ENCODE results near the gene TNK1. TPM values are rescaled to one million over a fixed set of nuclear protein-coding genes. Genes with fewer than 3 reads are reported as not detected.

The TNK1 gene
- total and polyA plus RNA-seq, 7 experiments from 2014 or later, result 1.5 to 23.4 (median 11.3) TPM

- DNase-seq, result peak in 1 of 9 donors; percentile 19
- peak overlapping the region; percentile 74 to 89 (median 82) for H3K4me3 Mint-ChIP-seq
- H3K27me3 ChIP-seq (ENCODE audit: control insufficient read depth in 2 of 2, insufficient read depth in 2 of 2, low read length in 2 of 2), result peaks cover 0 to 9% of the 10 kb centered on the region in 2 donors
- peak overlapping the region; percentile 94 for H3K27ac ChIP-seq (ENCODE audit: low read depth, low read length)
- H3K9me3 Mint-ChIP-seq, result peaks cover 0 to 1% (median 0%) of the 10 kb centered on the region in 11 donors
- H3K9me3 ChIP-seq (ENCODE audit: control insufficient read depth in 2 of 3, low read length in 3 of 3), result no peaks in the 10 kb centered on the region
- ChIA-PET CTCF (interaction anchor here (0.7 to 2.0 kb wide), 7 partner anchors 10 to 204 kb away, joined by 3 to 6 read pairs (median 4); partner anchors contain the start of genes PLSCR3 and TMEM256), POLR2A (interaction anchor here (0.6 to 2.9 kb wide), 27 partner anchors 8 to 302 kb away, joined by 3 to 21 read pairs (median 5); partner anchors contain the start of genes CD68, CHRNB1, GPS2 and NEURL4)
- H3K4me1 Mint-ChIP-seq, result peaks cover 10 to 23% (median 15%) of the 10 kb centered on the region in 7 donors
- no peak for ATAC-seq
- peaks cover 0 to 7% (median 4%) of the 10 kb centered on the region in 5 donors for H3K36me3 Mint-ChIP-seq
- intact Hi-C loops (cut with micrococcal nuclease), result loop anchor here (1.0 to 5.0 kb wide), 9 partner anchors 10 to 228 kb away; partner anchors contain the start of genes PLSCR3 (in 2 of the 2), TMEM256 (in 2 of the 2), ACAP1 (in 1 of the 2) and FXR2 (in 1 of the 2)
- peak overlapping the region; percentile 73 to 96 (median 94) for H3K27ac Mint-ChIP-seq
- peaks cover 0 to 31% (median 5%) of the 10 kb centered on the region in 3 experiments for H3K36me3 ChIP-seq (ENCODE audit: control insufficient read depth in 2 of 3, insufficient read depth in 3 of 3, low read length in 3 of 3)
- H3K4me1 ChIP-seq (ENCODE audit: control insufficient read depth in 2 of 2, insufficient read depth in 2 of 2, low read length in 2 of 2), result peaks cover 10 to 13% of the 10 kb centered on the region in 2 donors
- peak overlapping the region; percentile 82 for H3K4me3 ChIP-seq (ENCODE audit: low read length)
- H3K27me3 Mint-ChIP-seq, result peaks cover 20 to 31% (median 26%) of the 10 kb centered on the region in 5 donors
Measured at GRCh38 chr17:7384489-7385081, 3.7 kb downstream of the TNK1 start.

GRCh38 chr17:7388856-7389255, 8.0 kb downstream of the TNK1 start:
- intact Hi-C loops (cut with micrococcal nuclease), result no loop called here
- POLR2A ChIA-PET, result interaction anchor here (0.7 to 2.2 kb wide), 6 partner anchors 9 to 239 kb away, joined by 3 to 7 read pairs (median 4); partner anchors contain the start of genes ACAP1, POLR2A and SAT2
- Mint-ChIP-seq H3K27me3 (no peaks in the 10 kb centered on the region), H3K4me3 (no peak overlapping the region), H3K27ac (peak overlapping the region in 2 of 9 donors; percentile 51 to 75), H3K9me3 (no peaks in the 10 kb centered on the region), H3K4me1 (peaks cover 24 to 44% (median 30%) of the 10 kb centered on the region in 7 donors), H3K36me3 (peaks cover 0 to 25% (median 18%) of the 10 kb centered on the region in 5 donors)
- H3K27me3 ChIP-seq (ENCODE audit: control insufficient read depth in 2 of 2, insufficient read depth in 2 of 2, low read length in 2 of 2), result no peaks in the 10 kb centered on the region
- peaks cover 8 to 64% (median 16%) of the 10 kb centered on the region in 3 experiments for H3K36me3 ChIP-seq (ENCODE audit: control insufficient read depth in 2 of 3, insufficient read depth in 3 of 3, low read length in 3 of 3)
- CTCF ChIA-PET, result interaction anchor here (0.7 to 1.0 kb wide), 3 partner anchors 32 to 196 kb away, joined by 3 read pairs; no protein-coding TSS in a partner anchor
- DNase-seq (no peak), ATAC-seq (no peak)
- H3K4me1 ChIP-seq (ENCODE audit: control insufficient read depth in 2 of 2, insufficient read depth in 2 of 2, low read length in 2 of 2), result peaks cover 13 to 32% of the 10 kb centered on the region in 2 donors
- peak overlapping the region; percentile 17 for H3K27ac ChIP-seq (ENCODE audit: low read depth, low read length)
- H3K4me3 ChIP-seq (ENCODE audit: low read length), result no peak overlapping the region
- no peaks in the 10 kb centered on the region for H3K9me3 ChIP-seq (ENCODE audit: control insufficient read depth in 2 of 3, low read length in 3 of 3)

- peak overlapping the region in 1 of 10 donors; percentile 3 for H3K4me3 Mint-ChIP-seq
- H3K36me3 ChIP-seq (ENCODE audit: control insufficient read depth in 2 of 3, insufficient read depth in 3 of 3, low read length in 3 of 3), result peaks cover 8 to 64% (median 16%) of the 10 kb centered on the region in 3 experiments
- ChIA-PET POLR2A (interaction anchor here (0.6 to 5.9 kb wide), 6 partner anchors 13 to 510 kb away, joined by 3 to 38 read pairs (median 5); partner anchors contain the start of genes ACAP1, DVL2, POLR2A and TMEM256), CTCF (no interaction called here)
- peaks cover 0 to 25% (median 19%) of the 10 kb centered on the region in 5 donors for H3K36me3 Mint-ChIP-seq
- H3K27ac ChIP-seq (ENCODE audit: low read depth, low read length), result peak overlapping the region; percentile 12
- peaks cover 7 to 25% of the 10 kb centered on the region in 2 donors for H3K4me1 ChIP-seq (ENCODE audit: control insufficient read depth in 2 of 2, insufficient read depth in 2 of 2, low read length in 2 of 2)
- no peaks in the 10 kb centered on the region for H3K9me3 ChIP-seq (ENCODE audit: control insufficient read depth in 2 of 3, low read length in 3 of 3)
- H3K4me3 ChIP-seq (ENCODE audit: low read length), result no peak overlapping the region
- peaks cover 24 to 43% (median 28%) of the 10 kb centered on the region in 7 donors for H3K4me1 Mint-ChIP-seq
- peak overlapping the region in 3 of 9 donors; percentile 18 to 73 (median 72) for H3K27ac Mint-ChIP-seq
- intact Hi-C loops (cut with micrococcal nuclease), result loop anchor here in 1 of 2 donors (5.0 kb wide), 1 partner anchor 67 kb away; no protein-coding TSS in a partner anchor
- H3K27me3 ChIP-seq (ENCODE audit: control insufficient read depth in 2 of 2, insufficient read depth in 2 of 2, low read length in 2 of 2), result no peaks in the 10 kb centered on the region
- no peak for DNase-seq
- no peaks in the 10 kb centered on the region for H3K9me3 Mint-ChIP-seq
- H3K27me3 Mint-ChIP-seq, result no peaks in the 10 kb centered on the region
- ATAC-seq, result no peak
Measured at GRCh38 chr17:7389924-7390910, 9.3 kb downstream of the TNK1 start.

GRCh38 chr17:7391307-7391706, 10.4 kb downstream of the TNK1 start:
- POLR2A ChIA-PET, result interaction anchor here (0.6 to 5.9 kb wide), 5 partner anchors 10 to 509 kb away, joined by 3 to 38 read pairs (median 3); partner anchors contain the start of genes DVL2 and TMEM256

GRCh38 chr17:7392696-7393612, 12.1 kb downstream of the TNK1 start:
- H3K27ac Mint-ChIP-seq, result peak overlapping the region in 8 of 9 donors; percentile 18 to 97 (median 78)
- peak overlapping the region; percentile 58 to 97 (median 94) for H3K4me3 Mint-ChIP-seq

More at GRCh38 chr17:7391307-7391706, 10.4 kb downstream of the TNK1 start:
- CTCF ChIA-PET, result no interaction called here
- H3K27me3 Mint-ChIP-seq, result no peaks in the 10 kb centered on the region
- ATAC-seq, result no peak
- H3K36me3 ChIP-seq (ENCODE audit: control insufficient read depth in 2 of 3, insufficient read depth in 3 of 3, low read length in 3 of 3), result peaks cover 8 to 64% (median 16%) of the 10 kb centered on the region in 3 experiments
- peaks cover 25 to 48% (median 30%) of the 10 kb centered on the region in 7 donors for H3K4me1 Mint-ChIP-seq
- DNase-seq, result no peak
- H3K9me3 Mint-ChIP-seq, result no peaks in the 10 kb centered on the region
- H3K27me3 ChIP-seq (ENCODE audit: control insufficient read depth in 2 of 2, insufficient read depth in 2 of 2, low read length in 2 of 2), result no peaks in the 10 kb centered on the region
- intact Hi-C loops (cut with micrococcal nuclease), result loop anchor here in 1 of 2 donors (5.0 kb wide), 1 partner anchor 66 kb away; no protein-coding TSS in a partner anchor
- no peak overlapping the region for H3K4me3 ChIP-seq (ENCODE audit: low read length)
- peaks cover 0 to 25% (median 19%) of the 10 kb centered on the region in 5 donors for H3K36me3 Mint-ChIP-seq
- H3K27ac Mint-ChIP-seq, result peak overlapping the region in 6 of 9 donors; percentile 34 to 82 (median 62)
- H3K4me3 Mint-ChIP-seq, result peak overlapping the region in 5 of 10 donors; percentile 1 to 97 (median 71)
- H3K27ac ChIP-seq (ENCODE audit: low read depth, low read length), result peak overlapping the region; percentile 39
- H3K4me1 ChIP-seq (ENCODE audit: control insufficient read depth in 2 of 2, insufficient read depth in 2 of 2, low read length in 2 of 2), result peaks cover 7 to 25% of the 10 kb centered on the region in 2 donors
- H3K9me3 ChIP-seq (ENCODE audit: control insufficient read depth in 2 of 3, low read length in 3 of 3), result no peaks in the 10 kb centered on the region

More at GRCh38 chr17:7392696-7393612, 12.1 kb downstream of the TNK1 start:
- Mint-ChIP-seq H3K27me3 (no peaks in the 10 kb centered on the region), H3K36me3 (peaks cover 0 to 25% (median 19%) of the 10 kb centered on the region in 5 donors), H3K4me1 (peaks cover 25 to 48% (median 28%) of the 10 kb centered on the region in 7 donors), H3K9me3 (no peaks in the 10 kb centered on the region)
- Histone ChIP-seq H3K4me1 (ENCODE audit: control insufficient read depth in 2 of 2, insufficient read depth in 2 of 2, low read length in 2 of 2) (peaks cover 7 to 25% of the 10 kb centered on the region in 2 donors), H3K36me3 (ENCODE audit: control insufficient read depth in 2 of 3, insufficient read depth in 3 of 3, low read length in 3 of 3) (peaks cover 8 to 49% (median 16%) of the 10 kb centered on the region in 3 experiments), H3K9me3 (ENCODE audit: control insufficient read depth in 2 of 3, low read length in 3 of 3) (no peaks in the 10 kb centered on the region), H3K27ac (ENCODE audit: low read depth, low read length) (peak overlapping the region; percentile 87), H3K4me3 (ENCODE audit: low read length) (peak overlapping the region; percentile 94), H3K27me3 (ENCODE audit: control insufficient read depth in 2 of 2, insufficient read depth in 2 of 2, low read length in 2 of 2) (no peaks in the 10 kb centered on the region)
- POLR2A ChIA-PET, result interaction anchor here (0.5 to 5.9 kb wide), 6 partner anchors 9 to 767 kb away, joined by 3 to 38 read pairs (median 4); partner anchors contain the start of genes POLR2A and TMEM256
- intact Hi-C loops (cut with micrococcal nuclease), result loop anchor here in 1 of 2 donors (5.0 kb wide), 1 partner anchor 64 kb away; no protein-coding TSS in a partner anchor
- CTCF ChIA-PET, result interaction anchor here (0.6 to 2.2 kb wide), 2 partner anchors 37 to 63 kb away, joined by 3 to 7 read pairs; partner anchors contain the start of gene TMEM95
- no peak for DNase-seq
- ATAC-seq, result no peak
